SK-N-SH treated with all-trans-retinoic acid at 6 μM for 48 hours (cell line): ENCODE measurements around the gene DCAF7.

Experiments used
- ATAC-seq: fragments of 200-7000 bp; cut with Tn5 transposase; 3 replicates; pipeline ENCODE4 v1.9.1; 2020; ENCODE audit warnings: mild to moderate bottlenecking, moderate library complexity
- ARNTL ChIP-seq: fragments of 450-650 bp; formaldehyde crosslinking; IDR thresholded peaks from 2 replicates; pipeline ENCODE4 v1.5.0; 2020; ENCODE audit warnings: low read depth, mild to moderate bottlenecking, moderate library complexity, borderline replicate concordance
- BACH2 ChIP-seq: fragments of 250-450 bp; sonication (Bioruptor Pico); IDR thresholded peaks from 2 replicates; pipeline ENCODE4 v1.9.0; 2021; ENCODE audit warnings: mild to moderate bottlenecking, borderline replicate concordance
- CSDC2 ChIP-seq: fragments of 250-450 bp; sonication (Bioruptor Pico); IDR thresholded peaks from 2 replicates; pipeline ENCODE4 v1.5.0; 2020; ENCODE audit warnings: mild to moderate bottlenecking, moderate library complexity
- ESRRG ChIP-seq: fragments of 250-450 bp; sonication (Bioruptor Pico); IDR thresholded peaks from 2 replicates; pipeline ENCODE4 v1.6.1; 2021; ENCODE audit warnings: mild to moderate bottlenecking
- GLIS3 ChIP-seq: fragments of 250-450 bp; sonication (Bioruptor Pico); IDR thresholded peaks from 2 replicates; pipeline ENCODE4 v1.5.0; 2020; ENCODE audit warnings: mild to moderate bottlenecking, moderate library complexity
- ISL1 ChIP-seq: fragments of 250-450 bp; sonication (Bioruptor Pico); IDR thresholded peaks from 2 replicates; pipeline ENCODE4 v2.1.2; 2022; ENCODE audit warnings: mild to moderate bottlenecking, moderate library complexity
- OSR1 ChIP-seq: fragments of 250-450 bp; sonication (Bioruptor Pico); IDR thresholded peaks from 2 replicates; pipeline ENCODE4 v1.8.0; 2022; ENCODE audit warnings: moderate library complexity, mild to moderate bottlenecking, inconsistent platforms
- PPARA ChIP-seq: fragments of 250-450 bp; sonication (Bioruptor Pico); IDR thresholded peaks from 2 replicates; pipeline ENCODE4 v1.5.0; 2020; ENCODE audit warnings: mild to moderate bottlenecking, borderline replicate concordance
- SNAI2 ChIP-seq: fragments of 250-450 bp; sonication (Bioruptor Pico); IDR thresholded peaks from 2 replicates; pipeline ENCODE4 v1.5.0; 2020; ENCODE audit warnings: mild to moderate bottlenecking, moderate library complexity
- TCF4 ChIP-seq: fragments of 250-450 bp; sonication (Bioruptor Pico); IDR thresholded peaks from 2 replicates; pipeline ENCODE4 v1.8.0; 2021; ENCODE audit warnings: mild to moderate bottlenecking, moderate library complexity, borderline replicate concordance
- TOX ChIP-seq: fragments of 250-450 bp; sonication (Bioruptor Pico); IDR thresholded peaks from 2 replicates; pipeline ENCODE4 v1.8.0; 2021; ENCODE audit warnings: mild to moderate bottlenecking, moderate library complexity, borderline replicate concordance
- ZC3H10 ChIP-seq: fragments of 250-450 bp; sonication (Bioruptor Pico); IDR thresholded peaks from 2 replicates; pipeline ENCODE4 v1.5.1; 2021; ENCODE audit warnings: mild to moderate bottlenecking, moderate library complexity
- ZFP3 ChIP-seq: fragments of 250-450 bp; sonication (Bioruptor Pico); IDR thresholded peaks from 2 replicates; pipeline ENCODE4 v1.5.0; 2020; ENCODE audit warnings: mild to moderate bottlenecking, moderate library complexity
- ZFP30 ChIP-seq: fragments of 450-650 bp; formaldehyde crosslinking; IDR thresholded peaks from 2 replicates; pipeline ENCODE4 v1.5.0; 2022; ENCODE audit warnings: mild to moderate bottlenecking, moderate library complexity
- ZNF565 ChIP-seq: fragments of 450-650 bp; formaldehyde crosslinking; conservative IDR thresholded peaks from 2 replicates; pipeline ENCODE4 v1.5.0; 2020; ENCODE audit warnings: low read depth, mild to moderate bottlenecking, moderate library complexity
- ZNF70 ChIP-seq: fragments of 450-650 bp; formaldehyde crosslinking; IDR thresholded peaks from 2 replicates; pipeline ENCODE4 v1.5.0; 2020; ENCODE audit warnings: mild to moderate bottlenecking, moderate library complexity
- ZNF8 ChIP-seq: fragments of 450-650 bp; formaldehyde crosslinking; IDR thresholded peaks from 2 replicates; pipeline ENCODE4 v1.5.0; 2020; ENCODE audit warnings: mild to moderate bottlenecking, moderate library complexity
- TF ChIP-seq, protein P1 (sequence below): fragments of 250-450 bp; sonication (Bioruptor Pico); IDR thresholded peaks from 2 replicates; pipeline ENCODE4 v1.5.1; 2020; ENCODE audit warnings: low read depth, mild to moderate bottlenecking, moderate library complexity
- TF ChIP-seq, protein P2 (sequence below): fragments of 250-450 bp; sonication (Bioruptor Pico); IDR thresholded peaks from 2 replicates; pipeline ENCODE4 v1.8.0; 2021; ENCODE audit warnings: low read depth, mild to moderate bottlenecking, moderate library complexity, borderline replicate concordance
- TF ChIP-seq, protein P3 (sequence below): fragments of 250-450 bp; sonication (Bioruptor Pico); IDR thresholded peaks from 2 replicates; pipeline ENCODE4 v1.8.0; 2020; ENCODE audit warnings: mild to moderate bottlenecking, moderate library complexity, borderline replicate concordance
- TF ChIP-seq, protein P4 (sequence below): fragments of 250-450 bp; sonication (Bioruptor Pico); IDR thresholded peaks from 2 replicates; pipeline ENCODE4 v1.5.0; 2020; ENCODE audit warnings: mild to moderate bottlenecking, moderate library complexity

The DCAF7 gene

DNA sequence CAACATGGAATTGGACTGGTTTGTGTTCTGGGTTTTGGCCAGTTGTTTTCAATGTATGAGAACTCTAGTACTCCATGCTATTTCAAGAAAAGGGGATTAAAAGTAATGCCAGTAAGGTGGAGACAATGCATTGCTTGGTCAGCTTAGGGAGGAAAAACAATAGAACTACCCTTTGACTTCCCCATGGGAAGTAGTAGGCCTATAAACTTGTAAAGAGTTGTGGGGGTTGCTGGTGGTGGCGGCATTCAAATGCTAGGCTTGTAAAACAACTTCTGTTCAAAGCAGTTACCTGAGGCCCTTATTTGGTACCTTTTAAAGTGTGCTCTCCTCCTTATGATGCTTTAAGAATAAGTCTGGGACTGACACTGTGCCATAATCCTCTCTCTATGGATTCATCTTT, 81.3 kb downstream of the DCAF7 start:
- TF ChIP-seq PPARA (CRISPR knock-in tag) (no peak), GLIS3 (CRISPR knock-in tag) (no peak), ZNF8 (CRISPR knock-in tag) (no peak), OSR1 (no peak), ZC3H10 (no peak), BACH2 (CRISPR knock-in tag) (no peak), ARNTL (CRISPR knock-in tag) (no peak), ZFP3 (CRISPR knock-in tag) (no peak), ESRRG (CRISPR knock-in tag) (no peak), ZFP30 (no peak), TCF4 (CRISPR knock-in tag) (no peak), TOX (CRISPR knock-in tag) (no peak), ZNF70 (CRISPR knock-in tag) (no peak), CSDC2 (CRISPR knock-in tag) (no peak), ZNF565 (CRISPR knock-in tag) (no peak)
- TF ChIP-seq, protein P1, sequence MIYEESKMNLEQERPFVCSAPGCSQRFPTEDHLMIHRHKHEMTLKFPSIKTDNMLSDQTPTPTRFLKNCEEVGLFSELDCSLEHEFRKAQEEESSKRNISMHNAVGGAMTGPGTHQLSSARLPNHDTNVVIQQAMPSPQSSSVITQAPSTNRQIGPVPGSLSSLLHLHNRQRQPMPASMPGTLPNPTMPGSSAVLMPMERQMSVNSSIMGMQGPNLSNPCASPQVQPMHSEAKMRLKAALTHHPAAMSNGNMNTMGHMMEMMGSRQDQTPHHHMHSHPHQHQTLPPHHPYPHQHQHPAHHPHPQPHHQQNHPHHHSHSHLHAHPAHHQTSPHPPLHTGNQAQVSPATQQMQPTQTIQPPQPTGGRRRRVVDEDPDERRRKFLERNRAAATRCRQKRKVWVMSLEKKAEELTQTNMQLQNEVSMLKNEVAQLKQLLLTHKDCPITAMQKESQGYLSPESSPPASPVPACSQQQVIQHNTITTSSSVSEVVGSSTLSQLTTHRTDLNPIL (CRISPR knock-in tag), result no peak
- TF ChIP-seq, protein P2, sequence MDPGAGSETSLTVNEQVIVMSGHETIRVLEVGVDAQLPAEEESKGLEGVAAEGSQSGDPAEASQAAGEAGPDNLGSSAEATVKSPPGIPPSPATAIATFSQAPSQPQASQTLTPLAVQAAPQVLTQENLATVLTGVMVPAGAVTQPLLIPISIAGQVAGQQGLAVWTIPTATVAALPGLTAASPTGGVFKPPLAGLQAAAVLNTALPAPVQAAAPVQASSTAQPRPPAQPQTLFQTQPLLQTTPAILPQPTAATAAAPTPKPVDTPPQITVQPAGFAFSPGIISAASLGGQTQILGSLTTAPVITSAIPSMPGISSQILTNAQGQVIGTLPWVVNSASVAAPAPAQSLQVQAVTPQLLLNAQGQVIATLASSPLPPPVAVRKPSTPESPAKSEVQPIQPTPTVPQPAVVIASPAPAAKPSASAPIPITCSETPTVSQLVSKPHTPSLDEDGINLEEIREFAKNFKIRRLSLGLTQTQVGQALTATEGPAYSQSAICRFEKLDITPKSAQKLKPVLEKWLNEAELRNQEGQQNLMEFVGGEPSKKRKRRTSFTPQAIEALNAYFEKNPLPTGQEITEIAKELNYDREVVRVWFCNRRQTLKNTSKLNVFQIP, result no peak
- TF ChIP-seq, protein P3, sequence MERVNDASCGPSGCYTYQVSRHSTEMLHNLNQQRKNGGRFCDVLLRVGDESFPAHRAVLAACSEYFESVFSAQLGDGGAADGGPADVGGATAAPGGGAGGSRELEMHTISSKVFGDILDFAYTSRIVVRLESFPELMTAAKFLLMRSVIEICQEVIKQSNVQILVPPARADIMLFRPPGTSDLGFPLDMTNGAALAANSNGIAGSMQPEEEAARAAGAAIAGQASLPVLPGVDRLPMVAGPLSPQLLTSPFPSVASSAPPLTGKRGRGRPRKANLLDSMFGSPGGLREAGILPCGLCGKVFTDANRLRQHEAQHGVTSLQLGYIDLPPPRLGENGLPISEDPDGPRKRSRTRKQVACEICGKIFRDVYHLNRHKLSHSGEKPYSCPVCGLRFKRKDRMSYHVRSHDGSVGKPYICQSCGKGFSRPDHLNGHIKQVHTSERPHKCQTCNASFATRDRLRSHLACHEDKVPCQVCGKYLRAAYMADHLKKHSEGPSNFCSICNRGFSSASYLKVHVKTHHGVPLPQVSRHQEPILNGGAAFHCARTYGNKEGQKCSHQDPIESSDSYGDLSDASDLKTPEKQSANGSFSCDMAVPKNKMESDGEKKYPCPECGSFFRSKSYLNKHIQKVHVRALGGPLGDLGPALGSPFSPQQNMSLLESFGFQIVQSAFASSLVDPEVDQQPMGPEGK (CRISPR knock-in tag), result no peak
- TF ChIP-seq, protein P4, sequence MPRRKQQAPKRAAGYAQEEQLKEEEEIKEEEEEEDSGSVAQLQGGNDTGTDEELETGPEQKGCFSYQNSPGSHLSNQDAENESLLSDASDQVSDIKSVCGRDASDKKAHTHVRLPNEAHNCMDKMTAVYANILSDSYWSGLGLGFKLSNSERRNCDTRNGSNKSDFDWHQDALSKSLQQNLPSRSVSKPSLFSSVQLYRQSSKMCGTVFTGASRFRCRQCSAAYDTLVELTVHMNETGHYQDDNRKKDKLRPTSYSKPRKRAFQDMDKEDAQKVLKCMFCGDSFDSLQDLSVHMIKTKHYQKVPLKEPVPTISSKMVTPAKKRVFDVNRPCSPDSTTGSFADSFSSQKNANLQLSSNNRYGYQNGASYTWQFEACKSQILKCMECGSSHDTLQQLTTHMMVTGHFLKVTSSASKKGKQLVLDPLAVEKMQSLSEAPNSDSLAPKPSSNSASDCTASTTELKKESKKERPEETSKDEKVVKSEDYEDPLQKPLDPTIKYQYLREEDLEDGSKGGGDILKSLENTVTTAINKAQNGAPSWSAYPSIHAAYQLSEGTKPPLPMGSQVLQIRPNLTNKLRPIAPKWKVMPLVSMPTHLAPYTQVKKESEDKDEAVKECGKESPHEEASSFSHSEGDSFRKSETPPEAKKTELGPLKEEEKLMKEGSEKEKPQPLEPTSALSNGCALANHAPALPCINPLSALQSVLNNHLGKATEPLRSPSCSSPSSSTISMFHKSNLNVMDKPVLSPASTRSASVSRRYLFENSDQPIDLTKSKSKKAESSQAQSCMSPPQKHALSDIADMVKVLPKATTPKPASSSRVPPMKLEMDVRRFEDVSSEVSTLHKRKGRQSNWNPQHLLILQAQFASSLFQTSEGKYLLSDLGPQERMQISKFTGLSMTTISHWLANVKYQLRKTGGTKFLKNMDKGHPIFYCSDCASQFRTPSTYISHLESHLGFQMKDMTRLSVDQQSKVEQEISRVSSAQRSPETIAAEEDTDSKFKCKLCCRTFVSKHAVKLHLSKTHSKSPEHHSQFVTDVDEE (CRISPR knock-in tag), result no peak
- ATAC-seq, result no peak

DNA sequence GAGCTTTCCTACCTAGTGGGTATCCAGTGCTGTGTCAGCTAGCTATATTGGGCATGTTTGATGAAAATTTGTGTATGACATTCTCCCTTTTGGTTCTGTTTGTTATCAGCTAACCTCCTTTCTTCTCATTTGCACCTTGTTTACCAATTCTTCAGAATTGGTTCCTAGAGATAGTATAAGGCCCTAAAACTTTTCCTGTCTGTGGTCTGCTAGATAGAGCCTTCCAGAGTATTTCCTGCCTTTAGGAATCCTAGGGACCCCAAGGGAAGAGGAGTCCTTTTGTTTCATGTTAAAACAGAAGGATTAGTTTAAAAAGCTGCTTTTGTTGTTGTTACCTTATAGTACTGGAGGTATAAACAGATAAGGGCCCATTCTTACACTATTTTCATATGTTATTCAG, 83.5 kb downstream of the DCAF7 start:
- TF ChIP-seq CSDC2 (CRISPR knock-in tag) (no peak), ARNTL (CRISPR knock-in tag) (no peak), TCF4 (CRISPR knock-in tag) (no peak), GLIS3 (CRISPR knock-in tag) (no peak), SNAI2 (CRISPR knock-in tag) (no peak), ZNF8 (CRISPR knock-in tag) (no peak), ZFP30 (no peak), ZNF565 (CRISPR knock-in tag) (no peak), ISL1 (CRISPR knock-in tag) (no peak), ESRRG (CRISPR knock-in tag) (no peak), TOX (CRISPR knock-in tag) (no peak)
- TF ChIP-seq, protein P3 (CRISPR knock-in tag), result no peak
- TF ChIP-seq, protein P1 (CRISPR knock-in tag), result no peak
- TF ChIP-seq, protein P4 (CRISPR knock-in tag), result no peak
- TF ChIP-seq, all 23 proteins: peak for 0
- ATAC-seq, result no peak
